SK-N-SH treated with all-trans-retinoic acid at 6 μM for 48 hours (cell line): ENCODE measurements around the gene R3HDM4.

Experiments
- ATAC-seq: fragments of 200-7000 bp; cut with Tn5 transposase; 3 replicates; pipeline ENCODE4 v1.9.1; 2020; ENCODE audit warnings: mild to moderate bottlenecking, moderate library complexity
- ARNTL ChIP-seq: fragments of 450-650 bp; formaldehyde crosslinking; IDR thresholded peaks from 2 replicates; pipeline ENCODE4 v1.5.0; 2020; ENCODE audit warnings: low read depth, mild to moderate bottlenecking, moderate library complexity, borderline replicate concordance
- BACH2 ChIP-seq: fragments of 250-450 bp; sonication (Bioruptor Pico); IDR thresholded peaks from 2 replicates; pipeline ENCODE4 v1.9.0; 2021; ENCODE audit warnings: mild to moderate bottlenecking, borderline replicate concordance
- CREB5 ChIP-seq: fragments of 250-450 bp; sonication (Bioruptor Pico); IDR thresholded peaks from 2 replicates; pipeline ENCODE4 v1.5.1; 2020; ENCODE audit warnings: low read depth, mild to moderate bottlenecking, moderate library complexity
- CSDC2 ChIP-seq: fragments of 250-450 bp; sonication (Bioruptor Pico); IDR thresholded peaks from 2 replicates; pipeline ENCODE4 v1.5.0; 2020; ENCODE audit warnings: mild to moderate bottlenecking, moderate library complexity
- ESRRG ChIP-seq: fragments of 250-450 bp; sonication (Bioruptor Pico); IDR thresholded peaks from 2 replicates; pipeline ENCODE4 v1.6.1; 2021; ENCODE audit warnings: mild to moderate bottlenecking
- ISL1 ChIP-seq: fragments of 250-450 bp; sonication (Bioruptor Pico); IDR thresholded peaks from 2 replicates; pipeline ENCODE4 v2.1.2; 2022; ENCODE audit warnings: mild to moderate bottlenecking, moderate library complexity
- OSR1 ChIP-seq: fragments of 250-450 bp; sonication (Bioruptor Pico); IDR thresholded peaks from 2 replicates; pipeline ENCODE4 v1.8.0; 2022; ENCODE audit warnings: moderate library complexity, mild to moderate bottlenecking, inconsistent platforms
- PPARA ChIP-seq: fragments of 250-450 bp; sonication (Bioruptor Pico); IDR thresholded peaks from 2 replicates; pipeline ENCODE4 v1.5.0; 2020; ENCODE audit warnings: mild to moderate bottlenecking, borderline replicate concordance
- RARB ChIP-seq: fragments of 250-450 bp; sonication (Bioruptor Pico); IDR thresholded peaks from 2 replicates; pipeline ENCODE4 v1.8.0; 2021; ENCODE audit warnings: mild to moderate bottlenecking, moderate library complexity
- SNAI2 ChIP-seq: fragments of 250-450 bp; sonication (Bioruptor Pico); IDR thresholded peaks from 2 replicates; pipeline ENCODE4 v1.5.0; 2020; ENCODE audit warnings: mild to moderate bottlenecking, moderate library complexity
- TCF4 ChIP-seq: fragments of 250-450 bp; sonication (Bioruptor Pico); IDR thresholded peaks from 2 replicates; pipeline ENCODE4 v1.8.0; 2021; ENCODE audit warnings: mild to moderate bottlenecking, moderate library complexity, borderline replicate concordance
- TOX ChIP-seq: fragments of 250-450 bp; sonication (Bioruptor Pico); IDR thresholded peaks from 2 replicates; pipeline ENCODE4 v1.8.0; 2021; ENCODE audit warnings: mild to moderate bottlenecking, moderate library complexity, borderline replicate concordance
- TSHZ2 ChIP-seq: fragments of 250-450 bp; sonication (Bioruptor Pico); IDR thresholded peaks from 2 replicates; pipeline ENCODE4 v1.5.0; 2020; ENCODE audit warnings: mild to moderate bottlenecking, moderate library complexity
- ZFP3 ChIP-seq: fragments of 250-450 bp; sonication (Bioruptor Pico); IDR thresholded peaks from 2 replicates; pipeline ENCODE4 v1.5.0; 2020; ENCODE audit warnings: mild to moderate bottlenecking, moderate library complexity
- ZFP30 ChIP-seq: fragments of 450-650 bp; formaldehyde crosslinking; IDR thresholded peaks from 2 replicates; pipeline ENCODE4 v1.5.0; 2022; ENCODE audit warnings: mild to moderate bottlenecking, moderate library complexity
- ZNF565 ChIP-seq: fragments of 450-650 bp; formaldehyde crosslinking; conservative IDR thresholded peaks from 2 replicates; pipeline ENCODE4 v1.5.0; 2020; ENCODE audit warnings: low read depth, mild to moderate bottlenecking, moderate library complexity
- ZNF70 ChIP-seq: fragments of 450-650 bp; formaldehyde crosslinking; IDR thresholded peaks from 2 replicates; pipeline ENCODE4 v1.5.0; 2020; ENCODE audit warnings: mild to moderate bottlenecking, moderate library complexity
- ZNF8 ChIP-seq: fragments of 450-650 bp; formaldehyde crosslinking; IDR thresholded peaks from 2 replicates; pipeline ENCODE4 v1.5.0; 2020; ENCODE audit warnings: mild to moderate bottlenecking, moderate library complexity
- TF ChIP-seq, protein P1 (sequence below): fragments of 250-450 bp; sonication (Bioruptor Pico); IDR thresholded peaks from 2 replicates; pipeline ENCODE4 v1.8.0; 2021; ENCODE audit warnings: low read depth, mild to moderate bottlenecking, moderate library complexity, borderline replicate concordance
- TF ChIP-seq, protein P2 (sequence below): fragments of 250-450 bp; sonication (Bioruptor Pico); IDR thresholded peaks from 2 replicates; pipeline ENCODE4 v1.5.1; 2021; ENCODE audit warnings: mild to moderate bottlenecking, moderate library complexity
- TF ChIP-seq, protein P3 (sequence below): fragments of 250-450 bp; sonication (Bioruptor Pico); IDR thresholded peaks from 2 replicates; pipeline ENCODE4 v1.8.0; 2020; ENCODE audit warnings: mild to moderate bottlenecking, moderate library complexity, borderline replicate concordance

R3HDM4 gene

DNA sequence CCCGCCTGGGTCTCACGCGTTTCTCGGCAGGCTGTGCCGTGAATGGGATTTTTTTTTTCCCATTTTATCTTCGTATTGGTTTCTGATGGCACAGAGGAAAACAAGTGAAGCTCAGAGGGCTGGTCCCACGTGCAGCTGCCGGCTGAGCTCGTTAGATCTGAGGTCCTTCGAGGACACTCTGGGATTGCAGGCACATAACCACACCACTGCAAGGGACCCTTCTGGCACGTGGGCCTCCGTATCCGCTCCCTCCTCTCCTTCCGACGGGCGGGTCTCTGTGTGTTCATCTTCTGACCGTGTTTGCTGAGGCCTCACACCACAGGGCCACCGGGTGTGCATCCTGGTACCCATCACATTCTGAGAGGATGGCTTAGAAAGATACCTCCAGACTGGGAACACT lies 36.9 kb downstream of the R3HDM4 start (continued):
- no peak for TF ChIP-seq BACH2 (CRISPR knock-in tag)

DNA sequence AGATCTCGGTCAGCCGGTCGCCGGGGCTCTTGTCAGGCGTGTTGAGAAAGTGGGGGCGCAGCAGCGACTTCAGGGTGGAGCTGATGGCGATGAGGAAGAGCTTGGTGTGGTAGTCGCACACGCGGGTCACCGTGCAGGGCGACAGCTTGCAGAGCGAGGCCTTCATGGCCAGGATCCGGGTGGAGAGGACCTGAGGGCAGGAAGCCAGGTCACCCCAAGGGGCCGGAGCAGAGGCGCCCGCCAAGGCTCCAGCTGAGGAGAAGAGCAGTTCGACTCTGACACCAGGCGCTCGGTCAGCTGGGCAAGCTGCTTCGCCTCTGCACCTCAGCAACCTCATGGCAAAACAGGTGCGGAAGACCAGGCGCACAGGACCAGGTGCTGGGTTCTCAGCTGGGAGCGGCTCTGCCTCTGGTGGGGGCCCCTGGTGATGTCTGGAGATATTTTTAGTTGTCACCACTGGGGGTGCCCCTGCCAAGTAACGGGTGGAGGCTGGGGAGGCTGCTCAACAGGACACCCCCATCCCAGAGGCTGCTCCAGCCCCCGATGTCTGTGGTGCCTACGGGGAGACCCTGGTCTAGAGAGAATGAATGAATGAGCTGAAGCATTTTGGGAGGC lies 37.6 kb downstream of the R3HDM4 start:
- no peak for TF ChIP-seq CSDC2 (CRISPR knock-in tag)
- no peak for TF ChIP-seq SNAI2 (CRISPR knock-in tag)
- no peak for ATAC-seq

DNA sequence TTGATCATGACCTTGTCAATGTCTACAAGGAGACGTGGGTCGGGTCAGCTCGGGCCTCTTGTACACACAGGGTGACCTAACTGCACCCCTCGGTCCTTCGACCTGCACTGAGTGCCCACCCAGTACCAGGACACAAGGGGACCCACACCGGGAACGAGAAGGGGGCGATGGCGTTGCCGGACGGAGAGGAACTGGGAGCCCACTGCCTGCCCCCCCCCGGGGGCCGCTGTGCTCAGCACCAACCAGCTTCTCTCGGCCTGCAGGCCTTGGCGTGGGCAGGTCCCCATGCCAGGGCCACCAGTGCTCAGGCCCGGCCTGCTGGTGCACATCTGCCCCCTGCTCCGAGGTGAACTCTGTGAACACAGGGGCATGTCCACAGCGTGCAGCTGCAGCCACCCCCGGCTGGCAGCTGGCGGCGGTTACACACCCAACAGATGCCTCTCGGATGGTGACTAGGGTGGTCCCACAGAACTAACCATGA lies 39.4 kb downstream of the R3HDM4 start:
- no peak for TF ChIP-seq RARB (CRISPR knock-in tag)
- TF ChIP-seq ISL1 (CRISPR knock-in tag) = no peak
- TF ChIP-seq, protein P1, sequence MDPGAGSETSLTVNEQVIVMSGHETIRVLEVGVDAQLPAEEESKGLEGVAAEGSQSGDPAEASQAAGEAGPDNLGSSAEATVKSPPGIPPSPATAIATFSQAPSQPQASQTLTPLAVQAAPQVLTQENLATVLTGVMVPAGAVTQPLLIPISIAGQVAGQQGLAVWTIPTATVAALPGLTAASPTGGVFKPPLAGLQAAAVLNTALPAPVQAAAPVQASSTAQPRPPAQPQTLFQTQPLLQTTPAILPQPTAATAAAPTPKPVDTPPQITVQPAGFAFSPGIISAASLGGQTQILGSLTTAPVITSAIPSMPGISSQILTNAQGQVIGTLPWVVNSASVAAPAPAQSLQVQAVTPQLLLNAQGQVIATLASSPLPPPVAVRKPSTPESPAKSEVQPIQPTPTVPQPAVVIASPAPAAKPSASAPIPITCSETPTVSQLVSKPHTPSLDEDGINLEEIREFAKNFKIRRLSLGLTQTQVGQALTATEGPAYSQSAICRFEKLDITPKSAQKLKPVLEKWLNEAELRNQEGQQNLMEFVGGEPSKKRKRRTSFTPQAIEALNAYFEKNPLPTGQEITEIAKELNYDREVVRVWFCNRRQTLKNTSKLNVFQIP (CRISPR knock-in tag) = no peak
- no peak for TF ChIP-seq ZNF70 (CRISPR knock-in tag)
- TF ChIP-seq CREB5 (CRISPR knock-in tag) = no peak
- TF ChIP-seq TCF4 (CRISPR knock-in tag) = no peak
- no peak for TF ChIP-seq TOX
- ATAC-seq = no peak

GRCh38 chr19:873084-873483 lies 39.9 kb downstream of the R3HDM4 start:
- ATAC-seq = peak; percentile 18; the same call in 1 of the 3 replicates
- TF ChIP-seq, protein P2, sequence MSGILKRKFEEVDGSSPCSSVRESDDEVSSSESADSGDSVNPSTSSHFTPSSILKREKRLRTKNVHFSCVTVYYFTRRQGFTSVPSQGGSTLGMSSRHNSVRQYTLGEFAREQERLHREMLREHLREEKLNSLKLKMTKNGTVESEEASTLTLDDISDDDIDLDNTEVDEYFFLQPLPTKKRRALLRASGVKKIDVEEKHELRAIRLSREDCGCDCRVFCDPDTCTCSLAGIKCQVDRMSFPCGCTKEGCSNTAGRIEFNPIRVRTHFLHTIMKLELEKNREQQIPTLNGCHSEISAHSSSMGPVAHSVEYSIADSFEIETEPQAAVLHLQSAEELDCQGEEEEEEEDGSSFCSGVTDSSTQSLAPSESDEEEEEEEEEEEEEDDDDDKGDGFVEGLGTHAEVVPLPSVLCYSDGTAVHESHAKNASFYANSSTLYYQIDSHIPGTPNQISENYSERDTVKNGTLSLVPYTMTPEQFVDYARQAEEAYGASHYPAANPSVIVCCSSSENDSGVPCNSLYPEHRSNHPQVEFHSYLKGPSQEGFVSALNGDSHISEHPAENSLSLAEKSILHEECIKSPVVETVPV (CRISPR knock-in tag) = no peak
- TF ChIP-seq, protein P1 (CRISPR knock-in tag) = no peak
- no peak for TF ChIP-seq RARB (CRISPR knock-in tag)
- no peak for TF ChIP-seq ZNF8
- no peak for TF ChIP-seq PPARA (CRISPR knock-in tag)
- no peak for TF ChIP-seq BACH2 (CRISPR knock-in tag)
- TF ChIP-seq CREB5 (CRISPR knock-in tag) = no peak
- no peak for TF ChIP-seq TSHZ2 (CRISPR knock-in tag)
- TF ChIP-seq ZNF565 (CRISPR knock-in tag) = no peak
- no peak for TF ChIP-seq SNAI2 (CRISPR knock-in tag)
- TF ChIP-seq, protein P3, sequence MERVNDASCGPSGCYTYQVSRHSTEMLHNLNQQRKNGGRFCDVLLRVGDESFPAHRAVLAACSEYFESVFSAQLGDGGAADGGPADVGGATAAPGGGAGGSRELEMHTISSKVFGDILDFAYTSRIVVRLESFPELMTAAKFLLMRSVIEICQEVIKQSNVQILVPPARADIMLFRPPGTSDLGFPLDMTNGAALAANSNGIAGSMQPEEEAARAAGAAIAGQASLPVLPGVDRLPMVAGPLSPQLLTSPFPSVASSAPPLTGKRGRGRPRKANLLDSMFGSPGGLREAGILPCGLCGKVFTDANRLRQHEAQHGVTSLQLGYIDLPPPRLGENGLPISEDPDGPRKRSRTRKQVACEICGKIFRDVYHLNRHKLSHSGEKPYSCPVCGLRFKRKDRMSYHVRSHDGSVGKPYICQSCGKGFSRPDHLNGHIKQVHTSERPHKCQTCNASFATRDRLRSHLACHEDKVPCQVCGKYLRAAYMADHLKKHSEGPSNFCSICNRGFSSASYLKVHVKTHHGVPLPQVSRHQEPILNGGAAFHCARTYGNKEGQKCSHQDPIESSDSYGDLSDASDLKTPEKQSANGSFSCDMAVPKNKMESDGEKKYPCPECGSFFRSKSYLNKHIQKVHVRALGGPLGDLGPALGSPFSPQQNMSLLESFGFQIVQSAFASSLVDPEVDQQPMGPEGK = no peak
- no peak for TF ChIP-seq ZFP3 (CRISPR knock-in tag)
- TF ChIP-seq ESRRG (CRISPR knock-in tag) = no peak
- TF ChIP-seq ARNTL (CRISPR knock-in tag) = no peak
- TF ChIP-seq ISL1 (CRISPR knock-in tag) = no peak
- TF ChIP-seq OSR1 = no peak
- no peak for TF ChIP-seq TCF4 (CRISPR knock-in tag)
- TF ChIP-seq ZFP30 (CRISPR knock-in tag) = no peak
- TF ChIP-seq TOX = no peak
